ENCODE measurements around the gene SLC25A21. TPM values are rescaled to one million over a fixed set of nuclear protein-coding genes. Genes with fewer than 3 reads are reported as not detected.

Gene SLC25A21
- total RNA-seq, 5 donors from 2014 or later (not counting 1 experiment from before 2014, with no cell fraction given), result not detected

GRCh38 chr14:36785511-36785910 is 386.9 kb downstream of the SLC25A21 start:
- H3K27ac ChIP-seq (ENCODE audit: low read length), result no peak overlapping the region
- no peak overlapping the region for H3K27ac Mint-ChIP-seq
- H3K4me3 Mint-ChIP-seq, result no peak overlapping the region
- DNase-seq (no peak), ATAC-seq (replicated peaks in 1 of 4) (no peak)
- no CpG with 5 or more reads among the region's 1 CpG for WGBS (ENCODE audit: insufficient coverage)
- H3K9me3 Mint-ChIP-seq, result peaks cover 0 to 19% (median 9%) of the 10 kb centered on the region in 3 donors
- no peaks in the 10 kb centered on the region for H3K36me3 ChIP-seq (ENCODE audit: control insufficient read depth in 2 of 2, extremely low read depth in 1 of 2, insufficient read depth in 1 of 2, low read length in 1 of 2)
- no peaks in the 10 kb centered on the region for H3K27me3 ChIP-seq (replicated peaks in 1 of 2; ENCODE audit: control insufficient read depth in 2 of 2, extremely low read depth in 1 of 2, insufficient read depth in 2 of 2, low read length in 1 of 2)
- no peaks in the 10 kb centered on the region for H3K4me1 ChIP-seq (ENCODE audit: control insufficient read depth in 1 of 2, extremely low read depth in 1 of 2, insufficient read depth in 2 of 2, low read length in 2 of 2)
- no peaks in the 10 kb centered on the region for H3K36me3 Mint-ChIP-seq
- H3K27me3 Mint-ChIP-seq, result no peaks in the 10 kb centered on the region
- no peaks in the 10 kb centered on the region for H3K9me3 ChIP-seq
- CTCF ChIA-PET, result no interaction called here
- no peaks in the 10 kb centered on the region for H3K4me1 Mint-ChIP-seq
- POLR2A ChIA-PET, result interaction anchor here in 1 of 2 donors (0.5 kb wide), 1 partner anchor 61 kb away, joined by 3 read pairs; no protein-coding TSS in a partner anchor
- no peak overlapping the region for H3K4me3 ChIP-seq (ENCODE audit: control insufficient read depth in 1 of 2, extremely low read depth in 1 of 2, low read length in 1 of 2)

- Histone ChIP-seq H3K27me3 (replicated peaks in 1 of 2; ENCODE audit: control insufficient read depth in 2 of 2, extremely low read depth in 1 of 2, insufficient read depth in 2 of 2, low read length in 1 of 2) (no peaks in the 10 kb centered on the region), H3K36me3 (ENCODE audit: control insufficient read depth in 2 of 2, extremely low read depth in 1 of 2, insufficient read depth in 1 of 2, low read length in 1 of 2) (no peaks in the 10 kb centered on the region), H3K4me1 (ENCODE audit: control insufficient read depth in 1 of 2, extremely low read depth in 1 of 2, insufficient read depth in 2 of 2, low read length in 2 of 2) (no peaks in the 10 kb centered on the region), H3K27ac (ENCODE audit: low read length) (no peak overlapping the region), H3K4me3 (ENCODE audit: control insufficient read depth in 1 of 2, extremely low read depth in 1 of 2, low read length in 1 of 2) (no peak overlapping the region), H3K9me3 (no peaks in the 10 kb centered on the region)
- no peaks in the 10 kb centered on the region for H3K27me3 Mint-ChIP-seq
- H3K4me1 Mint-ChIP-seq, result no peaks in the 10 kb centered on the region
- no peak for ATAC-seq (replicated peaks in 1 of 4)
- WGBS (ENCODE audit: insufficient coverage), result no CpG with 5 or more reads among the region's 1 CpG
- no peaks in the 10 kb centered on the region for H3K36me3 Mint-ChIP-seq
- no peak overlapping the region for H3K4me3 Mint-ChIP-seq
- ChIA-PET CTCF (no interaction called here), POLR2A (no interaction called here)
- peaks cover 0 to 19% (median 9%) of the 10 kb centered on the region in 3 donors for H3K9me3 Mint-ChIP-seq
- no peak overlapping the region for H3K27ac Mint-ChIP-seq
- no peak for DNase-seq
Measured at GRCh38 chr14:36784541-36784940, 387.9 kb downstream of the SLC25A21 start.

- Histone ChIP-seq H3K4me3 (ENCODE audit: control insufficient read depth in 1 of 2, extremely low read depth in 1 of 2, low read length in 1 of 2) (no peak overlapping the region), H3K4me1 (ENCODE audit: control insufficient read depth in 1 of 2, extremely low read depth in 1 of 2, insufficient read depth in 2 of 2, low read length in 2 of 2) (no peaks in the 10 kb centered on the region), H3K27ac (ENCODE audit: low read length) (no peak overlapping the region), H3K36me3 (ENCODE audit: control insufficient read depth in 2 of 2, extremely low read depth in 1 of 2, insufficient read depth in 1 of 2, low read length in 1 of 2) (no peaks in the 10 kb centered on the region), H3K9me3 (no peaks in the 10 kb centered on the region), H3K27me3 (replicated peaks in 1 of 2; ENCODE audit: control insufficient read depth in 2 of 2, extremely low read depth in 1 of 2, insufficient read depth in 2 of 2, low read length in 1 of 2) (no peaks in the 10 kb centered on the region)
- Mint-ChIP-seq H3K4me1 (no peaks in the 10 kb centered on the region), H3K36me3 (no peaks in the 10 kb centered on the region), H3K27ac (no peak overlapping the region), H3K4me3 (no peak overlapping the region), H3K9me3 (peaks cover 9 to 23% (median 11%) of the 10 kb centered on the region in 3 donors), H3K27me3 (no peaks in the 10 kb centered on the region)
- POLR2A ChIA-PET, result no interaction called here
- DNase-seq, result no peak
- WGBS (ENCODE audit: insufficient coverage), result no CpG with 5 or more reads among the region's 2 CpGs
- ATAC-seq (replicated peaks in 1 of 4), result no peak
- CTCF ChIA-PET, result no interaction called here
Measured at GRCh38 chr14:36781897-36782296, 390.5 kb downstream of the SLC25A21 start.

- no peaks in the 10 kb centered on the region for H3K36me3 ChIP-seq (ENCODE audit: control insufficient read depth in 2 of 2, extremely low read depth in 1 of 2, insufficient read depth in 1 of 2, low read length in 1 of 2)
- no peaks in the 10 kb centered on the region for H3K36me3 Mint-ChIP-seq
- ChIA-PET POLR2A (no interaction called here), CTCF (interaction anchor here in 1 of 2 donors (0.6 kb wide), 1 partner anchor 343 kb away, joined by 4 read pairs; no protein-coding TSS in a partner anchor)
- DNase-seq (no peak), ATAC-seq (replicated peaks in 1 of 4) (no peak)
- H3K27me3 Mint-ChIP-seq, result no peaks in the 10 kb centered on the region
- no peak overlapping the region for H3K27ac Mint-ChIP-seq
- H3K4me3 ChIP-seq (ENCODE audit: control insufficient read depth in 1 of 2, extremely low read depth in 1 of 2, low read length in 1 of 2), result no peak overlapping the region
- H3K4me1 Mint-ChIP-seq, result no peaks in the 10 kb centered on the region
- H3K27me3 ChIP-seq (replicated peaks in 1 of 2; ENCODE audit: control insufficient read depth in 2 of 2, extremely low read depth in 1 of 2, insufficient read depth in 2 of 2, low read length in 1 of 2), result no peaks in the 10 kb centered on the region
- H3K4me1 ChIP-seq (ENCODE audit: control insufficient read depth in 1 of 2, extremely low read depth in 1 of 2, insufficient read depth in 2 of 2, low read length in 2 of 2), result no peaks in the 10 kb centered on the region
- WGBS (ENCODE audit: insufficient coverage), result no CpG with 5 or more reads among the region's 3 CpGs
- H3K4me3 Mint-ChIP-seq, result no peak overlapping the region
- no peak overlapping the region for H3K27ac ChIP-seq (ENCODE audit: low read length)
- peaks cover 2 to 10% (median 9%) of the 10 kb centered on the region in 3 donors for H3K9me3 Mint-ChIP-seq
- no peaks in the 10 kb centered on the region for H3K9me3 ChIP-seq
Measured at GRCh38 chr14:36773558-36773957, 398.8 kb downstream of the SLC25A21 start.

GRCh38 chr14:36773136-36773540 is 399.3 kb downstream of the SLC25A21 start:
- no peaks in the 10 kb centered on the region for H3K27me3 Mint-ChIP-seq
- no CpG with 5 or more reads among the region's 3 CpGs for WGBS (ENCODE audit: insufficient coverage)
- Histone ChIP-seq H3K4me3 (ENCODE audit: control insufficient read depth in 1 of 2, extremely low read depth in 1 of 2, low read length in 1 of 2) (no peak overlapping the region), H3K4me1 (ENCODE audit: control insufficient read depth in 1 of 2, extremely low read depth in 1 of 2, insufficient read depth in 2 of 2, low read length in 2 of 2) (no peaks in the 10 kb centered on the region), H3K9me3 (no peaks in the 10 kb centered on the region), H3K27ac (ENCODE audit: low read length) (no peak overlapping the region), H3K27me3 (replicated peaks in 1 of 2; ENCODE audit: control insufficient read depth in 2 of 2, extremely low read depth in 1 of 2, insufficient read depth in 2 of 2, low read length in 1 of 2) (no peaks in the 10 kb centered on the region), H3K36me3 (ENCODE audit: control insufficient read depth in 2 of 2, extremely low read depth in 1 of 2, insufficient read depth in 1 of 2, low read length in 1 of 2) (no peaks in the 10 kb centered on the region)
- DNase-seq (no peak), ATAC-seq (replicated peaks in 1 of 4) (no peak)
- H3K4me1 Mint-ChIP-seq, result no peaks in the 10 kb centered on the region
- ChIA-PET CTCF (interaction anchor here in 1 of 2 donors (0.6 kb wide), 1 partner anchor 343 kb away, joined by 4 read pairs; no protein-coding TSS in a partner anchor), POLR2A (no interaction called here)
- no peak overlapping the region for H3K27ac Mint-ChIP-seq
- peaks cover 2 to 8% (median 8%) of the 10 kb centered on the region in 3 donors for H3K9me3 Mint-ChIP-seq
- H3K36me3 Mint-ChIP-seq, result no peaks in the 10 kb centered on the region
- no peak overlapping the region for H3K4me3 Mint-ChIP-seq

- Mint-ChIP-seq H3K36me3 (no peaks in the 10 kb centered on the region), H3K4me1 (no peaks in the 10 kb centered on the region), H3K27ac (no peak overlapping the region), H3K4me3 (no peak overlapping the region), H3K27me3 (no peaks in the 10 kb centered on the region), H3K9me3 (peaks cover 0 to 8% (median 5%) of the 10 kb centered on the region in 3 donors)
- no peak for ATAC-seq (replicated peaks in 1 of 4)
- Histone ChIP-seq H3K9me3 (no peaks in the 10 kb centered on the region), H3K36me3 (ENCODE audit: control insufficient read depth in 2 of 2, extremely low read depth in 1 of 2, insufficient read depth in 1 of 2, low read length in 1 of 2) (no peaks in the 10 kb centered on the region), H3K4me1 (ENCODE audit: control insufficient read depth in 1 of 2, extremely low read depth in 1 of 2, insufficient read depth in 2 of 2, low read length in 2 of 2) (no peaks in the 10 kb centered on the region), H3K27me3 (replicated peaks in 1 of 2; ENCODE audit: control insufficient read depth in 2 of 2, extremely low read depth in 1 of 2, insufficient read depth in 2 of 2, low read length in 1 of 2) (no peaks in the 10 kb centered on the region), H3K4me3 (ENCODE audit: control insufficient read depth in 1 of 2, extremely low read depth in 1 of 2, low read length in 1 of 2) (no peak overlapping the region), H3K27ac (ENCODE audit: low read length) (no peak overlapping the region)
- CTCF ChIA-PET, result no interaction called here
- no CpG with 5 or more reads among the region's 4 CpGs for WGBS (ENCODE audit: insufficient coverage)
- DNase-seq, result no peak
- POLR2A ChIA-PET, result no interaction called here
Measured at GRCh38 chr14:36771028-36771640, 401.3 kb downstream of the SLC25A21 start.
